Naive thymus-derived CD8-positive, alpha-beta T cell (primary cell): ENCODE measurements around the gene PRRC2C. TPM values are rescaled to one million over a fixed set of nuclear protein-coding genes. Genes with fewer than 3 reads are reported as not detected.

Experiments
- ATAC-seq, 2 donors: fragments of 150-1000 bp; cut with Tn5 transposase in 1 of 2; sonication (Bioruptor Pico), chemical (Tn5 transposase) in 1 of 2; 1 replicate in 1 of 2; 2 replicates in 1 of 2; pipeline ENCODE4 v1.10.0; 2021; ENCODE audit warnings: mild to moderate bottlenecking in 2 of 2, moderate library complexity in 2 of 2
- POLR2A ChIA-PET: fragments of 350-600 bp; sonication (Branson Sonifier 250); formaldehyde crosslinking; loops from one replicate; lab custom pipeline; 2021; ENCODE audit warnings: antibody characterized with exemption; lab: Charles Lee
- DNase-seq, 10 donors: peaks; one replicate each; pipeline versions ENCODE4 v3.0.0 to v3.0.0-alpha.2; 2020 to 2022
- H3K27ac Mint-ChIP-seq, 10 donors: one replicate each; pipeline ENCODE4 v1.8.0; 2020 to 2022; ENCODE audit warnings: mild to moderate bottlenecking in 10 of 10, mixed read lengths in 10 of 10, moderate library complexity in 4 of 10, inconsistent platforms in 1 of 10
- H3K27me3 Mint-ChIP-seq, 5 donors: one replicate each; pipeline ENCODE4 v1.8.0; 2021 to 2022; ENCODE audit warnings: mixed read lengths in 5 of 5
- H3K36me3 Mint-ChIP-seq, 3 donors: one replicate each; pipeline ENCODE4 v1.8.0; 2020 to 2022; ENCODE audit warnings: mixed read lengths in 3 of 3, mild to moderate bottlenecking in 2 of 3, inconsistent platforms in 1 of 3
- H3K4me1 Mint-ChIP-seq, 4 donors: one replicate each; pipeline ENCODE4 v1.8.0; 2021 to 2022; ENCODE audit warnings: mixed read lengths in 4 of 4
- H3K4me3 Mint-ChIP-seq, 10 donors: one replicate each; pipeline ENCODE4 v1.8.0; 2020 to 2022; ENCODE audit warnings: mild to moderate bottlenecking in 10 of 10, mixed read lengths in 10 of 10, moderate library complexity in 6 of 10, inconsistent platforms in 1 of 10
- H3K9me3 Mint-ChIP-seq, 9 donors: one replicate each; pipeline ENCODE4 v1.8.0; 2020 to 2022; ENCODE audit warnings: mixed read lengths in 9 of 9, mild to moderate bottlenecking in 3 of 9, inconsistent platforms in 1 of 9, moderate library complexity in 1 of 9
- polyA plus RNA-seq, 3 donors: library from polyadenylated mRNA; unstranded; fragments of 300-500 nt; fragmentation: Illumina TruSeq; gene quantifications; one replicate each; pipeline ENCODE4 v1.2.3, GENCODE V29; 2021
- total RNA-seq, 8 experiments: library from RNA in 2 of 8; stranded (reverse) in 2 of 8; gene quantifications; one replicate each; pipeline ENCODE4 v1.2.3 and lab custom pipeline; 2021 to 2026

The PRRC2C gene
- total and polyA plus RNA-seq, 5 experiments from 2014 or later = 30.0 to 337 (median 82.8) TPM

GRCh38 chr1:171476829-171477228 is 8.5 kb upstream of the PRRC2C start:
- Mint-ChIP-seq H3K27me3 (peaks cover 0 to 8% (median 3%) of the 10 kb centered on the region in 5 donors), H3K4me3 (no peak overlapping the region), H3K9me3 (no peaks in the 10 kb centered on the region), H3K36me3 (no peaks in the 10 kb centered on the region), H3K4me1 (peaks cover 0 to 4% (median 1%) of the 10 kb centered on the region in 4 donors), H3K27ac (no peak overlapping the region)
- DNase-seq (no peak), ATAC-seq (no peak)
- POLR2A ChIA-PET = interaction anchor here (1.1 kb wide), 1 partner anchor 9 kb away, joined by 3 read pairs; the partner anchor contains the start of gene PRRC2C

GRCh38 chr1:171477804-171478203 is 7.5 kb upstream of the PRRC2C start:
- no peak overlapping the region for H3K27ac Mint-ChIP-seq
- H3K4me3 Mint-ChIP-seq = no peak overlapping the region
- H3K36me3 Mint-ChIP-seq = no peaks in the 10 kb centered on the region
- no peaks in the 10 kb centered on the region for H3K9me3 Mint-ChIP-seq
- H3K27me3 Mint-ChIP-seq = peaks cover 0 to 8% (median 3%) of the 10 kb centered on the region in 5 donors
- DNase-seq = no peak
- ATAC-seq = no peak
- H3K4me1 Mint-ChIP-seq = peaks cover 0 to 4% (median 1%) of the 10 kb centered on the region in 4 donors
- POLR2A ChIA-PET = no interaction called here

- Mint-ChIP-seq H3K27me3 (peaks cover 0 to 3% (median 2%) of the 10 kb centered on the region in 5 donors), H3K36me3 (no peaks in the 10 kb centered on the region), H3K27ac (peak overlapping the region in 1 of 10 donors; percentile 32), H3K4me1 (peaks cover 4 to 9% (median 8%) of the 10 kb centered on the region in 4 donors), H3K9me3 (no peaks in the 10 kb centered on the region), H3K4me3 (no peak overlapping the region)
- POLR2A ChIA-PET = interaction anchor here (1.1 kb wide), 1 partner anchor 11 kb away, joined by 3 read pairs; no protein-coding TSS in a partner anchor
- ATAC-seq (no peak), DNase-seq (no peak)
Observed at GRCh38 chr1:171480035-171480434, 5.3 kb upstream of the PRRC2C start.

GRCh38 chr1:171484760-171485374 is 463 bp upstream of the PRRC2C start:
- Mint-ChIP-seq H3K27me3 (no peaks in the 10 kb centered on the region), H3K4me3 (peak overlapping the region; percentile 89 to 100 (median 95)), H3K9me3 (peaks cover 0 to 3% (median 0%) of the 10 kb centered on the region in 9 donors), H3K27ac (peak overlapping the region; percentile 94 to 100 (median 100)), H3K36me3 (peaks cover 0 to 23% (median 8%) of the 10 kb centered on the region in 3 donors), H3K4me1 (peaks cover 24 to 50% (median 45%) of the 10 kb centered on the region in 4 donors)
- POLR2A ChIA-PET = interaction anchor here (0.6 to 3.1 kb wide), 14 partner anchors 14 to 1591 kb away, joined by 3 to 26 read pairs (median 5); partner anchors contain the start of genes FMO4, METTL13, SCYL3 and VAMP4
- ATAC-seq = peak; percentile 47 to 60
- DNase-seq = no peak

DNA sequence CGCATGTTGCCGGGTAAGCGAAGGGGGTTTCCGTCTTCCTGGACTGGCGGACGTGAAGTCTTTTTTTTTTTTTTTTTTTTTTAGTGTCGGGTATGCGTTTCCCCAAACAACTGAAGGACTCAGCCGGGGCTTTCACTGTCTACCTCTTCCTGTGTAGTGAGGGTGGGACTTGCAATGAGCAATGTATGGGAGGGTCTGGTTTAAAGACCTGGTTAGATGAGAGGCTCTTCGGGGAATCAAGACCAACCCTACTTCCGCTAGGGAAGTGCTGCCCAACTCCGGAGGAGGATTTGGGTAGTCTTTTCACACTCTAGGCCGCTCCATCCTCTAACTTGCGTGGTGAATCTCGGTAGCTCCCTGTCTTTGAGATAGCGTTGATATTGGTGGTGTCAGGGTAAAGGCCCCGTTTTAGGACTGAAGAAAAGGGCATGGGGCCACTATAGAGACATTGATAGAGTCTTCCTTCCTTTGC is 754 bp downstream of the PRRC2C start:
- DNase-seq = peak in 9 of 10 donors; percentile 66 to 94 (median 86)
- Mint-ChIP-seq H3K4me1 (peaks cover 27 to 61% (median 54%) of the 10 kb centered on the region in 4 donors), H3K4me3 (peak overlapping the region; percentile 89 to 100 (median 95)), H3K9me3 (peaks cover 0 to 3% (median 0%) of the 10 kb centered on the region in 9 donors), H3K27me3 (no peaks in the 10 kb centered on the region), H3K36me3 (peaks cover 0 to 32% (median 8%) of the 10 kb centered on the region in 3 donors), H3K27ac (peak overlapping the region; percentile 94 to 100 (median 100))
- peak; percentile 71 to 75 for ATAC-seq
- POLR2A ChIA-PET = interaction anchor here (0.7 to 3.1 kb wide), 13 partner anchors 9 to 1410 kb away, joined by 3 to 26 read pairs (median 6); partner anchors contain the start of genes FMO4, METTL13 and VAMP4

GRCh38 chr1:171487038-171487437 is 1.7 kb downstream of the PRRC2C start:
- DNase-seq (no peak), ATAC-seq (no peak)
- Mint-ChIP-seq H3K27ac (peak overlapping the region; percentile 94 to 100 (median 100)), H3K4me3 (peak overlapping the region; percentile 89 to 100 (median 95)), H3K9me3 (peaks cover 0 to 3% (median 0%) of the 10 kb centered on the region in 9 donors), H3K27me3 (no peaks in the 10 kb centered on the region), H3K36me3 (peaks cover 4 to 38% (median 8%) of the 10 kb centered on the region in 3 donors), H3K4me1 (peaks cover 30 to 68% (median 62%) of the 10 kb centered on the region in 4 donors)
- POLR2A ChIA-PET = interaction anchor here (0.8 to 3.1 kb wide), 4 partner anchors 9 to 294 kb away, joined by 3 to 26 read pairs (median 10); partner anchors contain the start of genes METTL13 and VAMP4

DNA sequence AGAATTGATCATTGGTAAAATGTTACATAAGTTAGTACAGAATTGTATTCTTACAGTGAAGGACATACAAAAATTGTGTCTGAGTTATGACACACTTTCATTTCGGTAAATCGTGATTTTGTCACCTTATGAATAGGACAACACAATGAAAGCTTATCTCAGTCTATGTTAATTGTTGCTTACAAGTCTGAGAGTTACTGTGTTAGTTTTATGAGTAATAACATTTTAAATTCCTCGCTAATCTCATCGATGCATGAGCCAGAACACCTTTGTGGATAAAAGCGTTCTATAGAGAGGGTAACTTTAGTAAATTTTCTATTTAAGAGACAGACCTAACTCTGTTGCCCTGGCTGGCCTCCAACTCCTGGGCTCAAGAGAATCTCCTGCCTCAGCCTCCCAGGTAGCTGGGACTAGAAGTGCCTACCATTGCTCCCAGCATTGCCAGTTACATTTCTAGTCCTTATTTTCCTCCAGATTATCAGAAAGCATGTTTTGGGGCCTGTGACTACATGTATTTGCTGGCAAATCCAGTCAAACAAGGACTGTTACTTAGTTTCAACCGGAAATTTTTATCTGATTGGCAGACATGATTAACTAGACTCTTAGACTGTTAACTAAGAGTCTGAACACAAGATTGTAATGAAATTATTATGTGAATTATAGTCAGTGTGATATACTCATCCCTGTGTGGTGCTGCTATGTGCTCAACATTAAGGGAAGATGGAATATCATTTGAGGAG is 3.0 kb downstream of the PRRC2C start:
- ATAC-seq (no peak), DNase-seq (no peak)
- Mint-ChIP-seq H3K4me3 (peak overlapping the region; percentile 40 to 99 (median 92)), H3K9me3 (peaks cover 0 to 3% (median 0%) of the 10 kb centered on the region in 9 donors), H3K27ac (peak overlapping the region; percentile 46 to 100 (median 82)), H3K27me3 (no peaks in the 10 kb centered on the region), H3K4me1 (peaks cover 34 to 80% (median 74%) of the 10 kb centered on the region in 4 donors), H3K36me3 (peaks cover 6 to 43% (median 8%) of the 10 kb centered on the region in 3 donors)
- POLR2A ChIA-PET = no interaction called here

- no peak for DNase-seq
- Mint-ChIP-seq H3K4me3 (peak overlapping the region in 8 of 10 donors; percentile 19 to 68 (median 52)), H3K9me3 (no peaks in the 10 kb centered on the region), H3K36me3 (peaks cover 6 to 55% (median 13%) of the 10 kb centered on the region in 3 donors), H3K27ac (peak overlapping the region in 4 of 10 donors; percentile 18 to 52 (median 28)), H3K4me1 (peaks cover 37 to 89% (median 85%) of the 10 kb centered on the region in 4 donors), H3K27me3 (no peaks in the 10 kb centered on the region)
- no peak for ATAC-seq
- POLR2A ChIA-PET = no interaction called here
Observed at GRCh38 chr1:171494076-171494475, 8.7 kb downstream of the PRRC2C start.

- no peak for ATAC-seq
- Mint-ChIP-seq H3K36me3 (peaks cover 9 to 53% (median 24%) of the 10 kb centered on the region in 3 donors), H3K27ac (peak overlapping the region in 6 of 10 donors; percentile 9 to 71 (median 45)), H3K9me3 (no peaks in the 10 kb centered on the region), H3K4me1 (peaks cover 36 to 91% (median 85%) of the 10 kb centered on the region in 4 donors), H3K27me3 (no peaks in the 10 kb centered on the region), H3K4me3 (peak overlapping the region in 9 of 10 donors; percentile 10 to 78 (median 48))
- POLR2A ChIA-PET = interaction anchor here (0.7 to 1.5 kb wide), 2 partner anchors 9 to 154 kb away, joined by 6 to 7 read pairs; no protein-coding TSS in a partner anchor
- no peak for DNase-seq
Observed at GRCh38 chr1:171495444-171495843, 10.1 kb downstream of the PRRC2C start.

DNA sequence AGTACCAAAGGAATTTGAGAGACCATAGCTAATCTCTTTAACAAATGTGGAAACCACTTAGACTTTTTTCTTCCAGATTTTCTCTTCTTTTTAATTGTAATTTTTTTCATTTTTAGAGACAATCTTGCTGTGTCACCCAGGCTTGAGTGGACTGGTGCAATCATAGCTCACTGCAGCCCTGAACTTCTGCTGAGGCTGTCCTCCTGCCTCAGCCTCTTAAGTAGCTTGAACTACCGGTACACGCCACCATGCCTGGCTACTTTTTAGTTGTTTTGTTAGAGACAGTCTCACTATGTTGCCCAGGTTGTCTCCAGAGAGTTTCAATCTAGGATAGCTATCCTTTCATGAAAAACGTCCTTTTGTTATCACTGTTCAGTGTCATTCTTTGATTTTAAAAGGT is 15.0 kb downstream of the PRRC2C start:
- H3K27ac Mint-ChIP-seq = peak overlapping the region in 5 of 10 donors; percentile 53 to 89 (median 63)
- POLR2A ChIA-PET = interaction anchor here (3.0 kb wide), 1 partner anchor 15 kb away, joined by 10 read pairs; the partner anchor contains the start of gene PRRC2C
- peak overlapping the region in 5 of 10 donors; percentile 1 to 47 (median 26) for H3K4me3 Mint-ChIP-seq
- no peaks in the 10 kb centered on the region for H3K9me3 Mint-ChIP-seq
- no peaks in the 10 kb centered on the region for H3K27me3 Mint-ChIP-seq
- ATAC-seq = no peak
- peaks cover 9 to 62% (median 36%) of the 10 kb centered on the region in 3 donors for H3K36me3 Mint-ChIP-seq
- peaks cover 38 to 92% (median 90%) of the 10 kb centered on the region in 4 donors for H3K4me1 Mint-ChIP-seq
- DNase-seq = no peak

GRCh38 chr1:171500803-171501202 is 15.5 kb downstream of the PRRC2C start:
- no peak for ATAC-seq

More at GRCh38 chr1:171500803-171501202, 15.5 kb downstream of the PRRC2C start:
- Mint-ChIP-seq H3K27ac (peak overlapping the region in 7 of 10 donors; percentile 22 to 89 (median 53)), H3K27me3 (no peaks in the 10 kb centered on the region), H3K9me3 (no peaks in the 10 kb centered on the region), H3K36me3 (peaks cover 9 to 65% (median 36%) of the 10 kb centered on the region in 3 donors), H3K4me3 (peak overlapping the region in 7 of 10 donors; percentile 1 to 56 (median 26)), H3K4me1 (peaks cover 38 to 92% (median 90%) of the 10 kb centered on the region in 4 donors)
- DNase-seq = no peak
- POLR2A ChIA-PET = interaction anchor here (0.6 to 3.0 kb wide), 2 partner anchors 15 kb away, joined by 4 to 10 read pairs; partner anchors contain the start of gene PRRC2C
